GM19328 (cell line): ENCODE results near the gene CLIC3.

Experiments
- ATAC-seq: cut with Tn5 transposase; IDR thresholded peaks from one replicate; pipeline ENCODE4 v1.9.1; 2021; ENCODE audit warnings: mild to moderate bottlenecking, moderate library complexity; ENCODE audit not compliant: unreplicated experiment

Gene CLIC3

DNA sequence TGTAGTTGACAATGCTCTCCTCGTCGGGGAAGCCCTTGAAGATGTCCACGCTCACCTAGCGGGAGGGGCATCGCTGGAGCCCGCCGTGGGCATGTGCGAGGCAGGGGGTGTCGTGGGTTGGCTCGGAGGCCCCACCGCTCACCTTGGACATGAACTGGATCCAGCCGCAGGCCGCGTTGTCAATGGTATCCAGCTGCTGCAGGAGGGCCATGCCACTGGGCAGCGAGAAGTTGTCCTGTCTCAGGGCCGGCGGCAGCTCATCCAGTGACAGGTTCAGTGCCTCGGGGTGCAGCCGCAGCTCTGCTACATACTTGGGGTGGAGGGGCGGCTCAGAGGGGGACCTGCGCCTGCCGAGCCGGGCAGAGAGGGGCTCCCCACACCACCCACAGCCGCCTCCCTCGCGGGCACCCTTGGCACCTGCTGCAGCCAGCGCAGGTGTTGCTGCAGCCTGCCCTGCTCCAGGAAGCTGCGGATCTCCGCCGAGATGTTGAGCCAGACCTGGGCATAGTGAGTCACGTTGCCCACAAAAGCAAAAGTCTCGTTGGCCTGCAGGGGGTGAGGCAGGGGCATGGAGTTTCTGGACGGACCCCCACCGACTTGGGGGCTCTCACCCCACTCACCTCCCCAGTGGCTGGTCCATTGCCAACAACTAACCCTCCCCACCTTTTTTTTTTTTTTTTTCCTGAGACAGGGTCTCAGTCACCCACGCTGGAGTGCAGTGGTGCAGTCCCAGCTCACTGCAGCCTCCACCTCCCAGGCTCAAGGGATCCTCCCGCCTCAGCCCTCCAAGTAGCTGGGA, 22.6 kb upstream of the CLIC3 start:
- no peak for ATAC-seq

DNA sequence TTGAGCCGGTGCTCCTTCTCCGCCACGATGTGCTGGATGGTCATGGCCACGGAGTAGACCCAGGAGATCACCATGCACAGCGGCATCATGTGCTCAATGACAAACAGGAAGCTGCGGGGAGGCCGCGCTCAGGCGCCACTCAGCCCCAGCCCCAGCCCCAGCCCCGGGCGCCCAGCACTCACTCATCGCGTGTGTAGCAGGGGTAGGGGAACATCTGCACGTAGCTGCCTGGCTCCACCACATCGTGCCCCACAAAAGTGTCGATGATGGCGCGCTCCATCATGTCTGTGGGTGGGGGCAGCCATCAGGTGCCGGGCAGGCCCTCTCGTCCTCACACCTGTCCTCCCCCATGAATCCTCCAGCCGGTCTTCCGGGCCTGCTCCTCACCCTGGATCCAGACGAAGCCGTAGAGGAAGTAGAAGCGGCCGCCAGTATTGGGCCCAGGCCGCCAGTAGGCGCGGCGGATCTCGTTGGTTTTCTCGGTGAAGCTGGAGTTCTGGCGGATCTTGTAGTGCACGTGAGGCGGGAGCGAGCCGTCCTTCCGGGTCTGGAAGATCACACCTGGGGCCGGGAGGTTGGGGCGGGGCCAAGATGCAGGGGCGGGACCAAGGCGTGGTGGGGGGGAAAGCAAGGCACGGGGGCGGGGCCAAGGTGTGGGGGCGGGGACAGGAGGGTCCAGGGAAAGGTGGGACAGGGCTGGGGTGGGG, 21.6 kb upstream of the CLIC3 start:
- no peak for ATAC-seq

DNA sequence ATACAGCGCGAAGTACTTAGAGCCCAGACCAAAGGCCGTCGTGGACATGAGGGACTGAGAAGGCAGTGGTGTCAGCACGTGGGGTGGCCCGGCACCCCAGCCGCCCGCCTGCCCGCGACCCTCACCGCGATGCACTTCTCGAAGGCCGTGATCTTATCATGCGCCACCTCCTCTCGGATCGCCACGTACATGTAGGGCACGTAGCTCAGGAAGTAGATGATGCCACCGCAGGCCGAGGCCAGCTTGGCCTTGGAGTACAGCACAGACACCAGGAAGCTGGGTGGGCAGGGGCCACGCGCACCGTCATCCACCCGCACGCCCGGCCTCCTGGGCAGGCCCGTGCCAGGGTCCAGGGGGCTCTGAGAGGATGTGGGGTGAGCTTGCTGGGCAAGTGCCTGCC, 20.7 kb upstream of the CLIC3 start:
- ATAC-seq = no peak

- no peak for ATAC-seq
Observed at GRCh38 chr9:137016436-137016835, 20.1 kb upstream of the CLIC3 start.

DNA sequence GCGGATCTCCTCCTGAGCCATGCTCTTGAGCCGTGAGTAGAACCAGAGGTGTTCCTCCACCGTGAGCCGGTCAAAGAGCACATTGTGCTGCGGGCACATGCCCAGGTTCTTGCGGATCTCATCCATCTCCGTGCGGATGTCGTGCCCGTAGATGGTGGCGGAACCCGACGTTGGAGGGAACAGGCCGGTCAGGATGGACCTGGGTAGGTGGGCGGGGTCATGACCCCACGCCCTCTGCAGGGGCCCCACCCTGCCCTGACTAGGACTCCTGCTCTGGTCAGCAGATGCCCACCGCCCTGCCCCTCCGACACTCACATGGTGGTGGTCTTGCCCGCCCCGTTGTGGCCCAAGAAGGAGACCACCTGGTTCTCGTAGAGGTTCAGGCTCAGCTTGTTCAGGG, 19.6 kb upstream of the CLIC3 start:
- no peak for ATAC-seq

GRCh38 chr9:137015540-137015930, 19.2 kb upstream of the CLIC3 start:
- no peak for ATAC-seq

DNA sequence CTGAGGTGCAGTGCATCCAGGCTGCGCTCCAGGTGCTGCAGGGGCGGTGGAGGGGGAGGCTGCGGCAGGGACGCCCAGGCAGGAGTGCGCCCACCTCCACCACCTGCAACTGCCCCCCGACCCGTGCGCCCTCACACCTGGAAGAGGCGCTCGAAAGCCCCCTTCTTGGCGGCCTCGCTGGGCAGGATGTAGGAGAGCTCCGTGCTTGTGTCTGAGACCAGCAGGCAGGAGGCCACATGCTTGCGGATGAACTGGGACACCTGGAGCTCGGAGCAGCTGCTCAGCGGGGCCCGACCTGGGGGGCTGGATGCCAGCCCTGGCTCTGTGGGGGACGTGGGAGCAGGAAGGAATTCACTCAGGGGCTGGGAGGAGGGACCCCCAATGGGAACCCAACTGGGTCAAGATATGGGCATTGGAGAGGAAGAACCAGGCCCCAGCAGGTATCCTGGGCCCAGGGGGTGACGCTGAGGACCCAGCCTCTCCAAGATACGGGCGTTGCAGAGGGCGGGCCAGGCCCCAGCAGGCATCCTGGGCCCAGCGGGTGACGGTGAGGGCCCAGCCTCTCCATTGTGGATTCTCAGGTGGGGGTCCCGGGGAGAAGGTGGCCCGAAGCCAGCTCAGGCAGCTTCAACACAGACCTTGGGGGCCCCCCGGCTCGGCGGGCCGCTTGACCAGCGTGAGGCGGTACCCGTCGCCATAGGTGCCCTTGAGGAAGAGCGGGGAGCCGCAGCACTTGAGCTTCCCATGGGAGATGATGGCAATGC, 18.6 kb upstream of the CLIC3 start:
- ATAC-seq = no peak

DNA sequence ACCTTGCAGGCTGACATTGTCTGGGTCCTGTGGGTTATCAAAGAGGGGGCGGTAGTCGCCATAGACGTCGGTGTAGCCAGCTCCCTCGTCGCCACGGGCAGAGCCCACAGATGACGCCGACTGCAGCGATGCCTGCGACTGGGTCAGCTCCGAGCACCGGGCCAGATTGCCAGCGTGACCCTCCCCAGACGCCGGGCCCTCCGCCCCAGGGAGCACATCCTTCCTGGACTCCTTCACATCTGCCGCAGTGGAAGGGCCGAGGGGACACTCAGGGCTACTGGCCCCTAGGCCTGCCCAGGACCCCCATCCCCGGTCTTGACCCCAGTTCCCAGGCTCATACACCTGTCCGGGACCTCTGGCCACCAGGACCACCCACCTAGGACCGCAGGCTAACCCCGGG, 17.8 kb upstream of the CLIC3 start:
- no peak for ATAC-seq

- no peak for ATAC-seq
Observed at GRCh38 chr9:137013571-137013940, 17.2 kb upstream of the CLIC3 start.

DNA sequence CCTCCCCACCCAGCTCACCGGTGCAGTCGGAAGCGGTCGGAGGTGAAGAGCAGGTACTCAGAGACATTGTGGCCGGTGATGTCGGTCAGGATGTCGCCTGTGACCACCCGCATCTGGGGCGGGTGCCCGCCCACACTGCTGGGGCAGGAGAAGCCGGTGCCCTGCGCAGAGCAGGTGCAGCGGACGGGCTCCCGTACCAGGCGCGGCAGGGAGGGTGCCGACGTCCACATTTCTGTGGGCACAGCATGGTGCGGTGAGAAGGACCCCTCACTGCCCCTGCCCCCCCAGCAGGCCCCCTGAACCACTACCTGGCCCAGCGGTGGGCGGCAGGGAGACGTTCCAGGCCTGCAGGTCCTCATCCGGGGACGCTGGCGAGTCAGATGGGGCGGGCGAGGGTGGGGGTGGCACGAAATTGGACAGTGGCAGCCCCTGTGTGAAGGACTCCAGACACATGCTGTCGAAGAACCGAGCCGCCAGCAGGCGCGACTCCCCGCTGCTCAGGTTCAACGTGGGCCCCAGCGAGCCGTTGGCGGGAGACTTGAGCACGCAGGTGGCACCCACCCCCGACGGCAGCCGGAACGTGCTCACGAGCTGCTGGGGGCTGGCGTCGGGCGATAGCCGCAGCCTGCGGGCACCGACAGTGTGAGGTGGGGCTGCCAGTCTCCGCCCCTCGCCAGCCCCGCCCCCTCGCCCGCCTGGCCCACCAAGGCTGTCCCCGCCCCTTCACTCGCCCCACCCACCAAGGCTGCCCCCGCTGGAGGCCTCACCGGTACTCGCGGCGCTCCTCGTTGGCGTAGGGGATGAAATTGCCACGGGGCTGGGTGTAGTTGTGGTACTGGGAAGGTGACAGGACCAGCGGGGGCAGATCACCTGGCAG, 16.6 kb upstream of the CLIC3 start:
- ATAC-seq = no peak

GRCh38 chr9:137011907-137012675, 15.7 kb upstream of the CLIC3 start:
- ATAC-seq = no peak

DNA sequence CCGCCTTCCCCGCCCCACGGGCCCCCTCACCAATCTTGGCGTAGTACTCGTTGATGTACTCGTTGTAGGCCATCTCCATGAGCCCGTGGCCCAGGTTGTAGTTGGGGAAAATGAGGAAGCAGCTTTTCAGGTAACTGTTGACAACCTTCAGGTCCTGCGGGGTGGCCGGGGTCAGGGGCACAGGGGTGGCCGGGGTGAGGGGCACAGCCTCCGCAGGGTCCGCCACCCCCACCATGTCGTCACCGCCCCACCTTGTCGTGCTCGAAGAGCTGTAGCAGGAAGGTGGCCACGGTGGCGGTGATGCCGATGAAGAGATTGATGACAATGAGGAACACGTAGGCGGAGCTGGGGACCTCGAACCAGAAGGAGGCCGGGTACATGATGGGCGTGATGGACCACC, 14.8 kb upstream of the CLIC3 start:
- ATAC-seq = no peak

GRCh38 chr9:137009938-137010732, 13.8 kb upstream of the CLIC3 start:
- no peak for ATAC-seq

DNA sequence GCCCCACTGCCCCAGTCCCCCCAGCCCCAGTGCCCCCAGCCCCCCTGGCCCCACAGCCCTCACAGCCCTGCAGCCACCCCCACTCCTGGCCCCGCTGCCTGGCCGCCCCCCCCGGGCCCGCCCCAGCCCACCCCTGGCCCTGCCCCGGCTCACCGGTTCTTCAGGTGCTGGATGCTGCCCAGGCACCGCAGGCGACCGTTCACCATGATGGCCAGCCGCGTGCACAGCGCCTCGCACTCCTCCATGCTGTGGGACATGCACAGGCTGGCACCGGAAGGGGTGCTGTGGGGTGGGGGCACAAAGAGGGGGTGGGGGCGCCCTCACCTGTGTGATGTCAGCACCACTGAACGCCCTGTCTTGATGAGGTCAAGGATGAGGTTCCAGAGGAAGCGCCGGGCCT, 12.8 kb upstream of the CLIC3 start:
- no peak for ATAC-seq

DNA sequence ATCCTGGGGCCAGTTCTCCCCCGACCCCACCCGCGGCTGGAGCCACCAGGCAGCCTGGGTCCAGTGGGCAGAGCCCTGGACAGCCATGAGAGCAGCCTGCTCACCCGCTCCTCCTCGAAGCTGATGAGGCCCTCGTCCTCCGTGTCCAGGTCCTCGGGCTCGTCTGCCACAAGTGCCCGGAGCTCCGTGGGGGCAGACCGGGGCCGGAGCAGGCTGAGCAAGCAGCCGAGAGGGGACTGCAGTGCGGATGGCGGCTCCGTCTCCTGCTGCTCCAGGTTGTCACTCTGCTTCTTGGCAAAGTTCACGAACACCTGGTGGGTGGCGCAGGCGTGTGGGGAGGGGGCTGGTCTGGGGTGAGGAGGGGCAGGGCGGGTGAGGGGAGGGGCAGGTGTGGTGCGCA, 11.9 kb upstream of the CLIC3 start:
- ATAC-seq = no peak

GRCh38 chr9:137007816-137008270, 11.5 kb upstream of the CLIC3 start:
- ATAC-seq = no peak

DNA sequence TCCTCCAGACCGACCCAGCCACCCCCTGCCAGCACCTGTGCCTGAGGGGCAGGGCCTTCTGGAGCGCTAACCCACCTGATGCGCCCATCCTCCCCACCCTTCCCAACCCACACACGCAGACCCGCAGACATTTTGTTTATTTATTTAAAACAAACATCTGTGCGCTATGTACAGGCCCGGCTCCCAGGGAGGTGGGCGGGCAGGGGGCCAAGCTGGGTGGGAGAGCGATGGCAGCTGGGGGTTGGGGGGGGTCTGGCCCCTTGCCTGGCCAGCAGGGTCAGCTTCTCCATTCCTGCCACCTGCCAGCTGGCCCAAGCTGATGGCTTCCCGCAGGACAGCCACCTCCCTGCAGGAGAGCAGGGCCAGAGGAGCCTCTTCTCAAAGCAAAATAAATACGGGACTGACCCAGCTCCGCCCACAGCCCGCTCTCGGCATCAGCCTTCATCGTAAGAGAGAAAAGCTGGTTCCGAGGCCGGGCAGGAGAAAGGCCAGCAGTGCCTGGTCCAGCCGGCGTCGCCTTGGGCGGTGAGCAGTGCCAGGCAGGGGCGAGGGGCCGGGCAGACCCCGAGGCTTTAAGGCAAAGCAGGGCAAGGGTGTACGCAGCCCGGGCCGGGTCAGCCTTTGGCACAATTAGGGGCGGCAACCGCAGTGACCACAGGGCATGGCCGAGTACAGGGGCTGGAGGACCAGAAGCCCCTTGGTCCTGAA, 10.9 kb upstream of the CLIC3 start:
- ATAC-seq = no peak

DNA sequence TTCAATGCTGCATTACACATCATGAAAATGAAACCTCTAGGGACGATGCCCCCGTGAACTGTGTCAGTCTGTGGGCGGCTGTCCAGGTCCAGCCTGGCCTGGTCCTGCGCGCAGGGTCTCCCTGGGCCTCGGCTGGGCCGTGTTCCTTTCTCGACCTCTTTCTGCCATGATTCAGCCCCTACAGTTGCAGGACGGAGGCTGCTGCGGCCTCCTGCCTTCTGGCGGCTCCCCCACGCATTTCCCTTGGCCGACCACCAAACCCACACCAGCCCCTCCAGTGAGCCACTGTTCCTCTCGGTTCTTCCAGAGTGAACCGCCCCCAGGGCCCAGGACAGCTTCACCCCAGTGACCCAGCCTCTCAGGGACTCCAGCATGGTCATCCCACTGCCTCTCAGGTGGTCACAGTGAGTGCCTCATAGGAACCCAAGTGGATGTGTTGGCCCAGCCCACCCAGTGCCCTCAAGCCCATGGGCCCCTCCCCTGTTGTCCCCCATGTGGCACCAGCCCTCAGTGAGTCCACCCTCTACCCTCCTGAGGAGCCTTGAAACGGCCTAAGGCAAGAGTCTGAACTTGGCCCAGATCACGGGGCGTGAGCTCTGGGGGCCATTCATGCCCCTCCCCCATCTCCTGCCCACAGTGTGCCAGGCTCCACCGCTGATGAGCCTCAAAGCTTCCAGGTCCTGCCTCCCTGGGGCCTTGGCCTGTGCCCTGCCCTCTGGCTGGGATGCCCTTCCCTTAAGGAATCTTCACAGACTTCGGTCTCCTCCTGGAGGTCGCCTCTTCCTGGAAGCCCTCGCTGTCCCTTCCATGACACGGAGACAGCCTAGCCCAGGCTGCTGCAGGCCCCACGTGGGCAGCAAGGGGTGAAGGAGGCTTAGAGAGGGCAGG, 10.0 kb upstream of the CLIC3 start:
- ATAC-seq = no peak
